ENCODE measurements around the gene BMP3. TPM values are rescaled to one million over a fixed set of nuclear protein-coding genes. Genes with fewer than 3 reads are reported as not detected.

BMP3 gene
- total and polyA plus RNA-seq, 10 of the 15 experiments (the other 5 are each of a cell fraction or from before 2014, with no cell fraction given), result 0.37 to 1.4 (median 0.88) TPM

DNA sequence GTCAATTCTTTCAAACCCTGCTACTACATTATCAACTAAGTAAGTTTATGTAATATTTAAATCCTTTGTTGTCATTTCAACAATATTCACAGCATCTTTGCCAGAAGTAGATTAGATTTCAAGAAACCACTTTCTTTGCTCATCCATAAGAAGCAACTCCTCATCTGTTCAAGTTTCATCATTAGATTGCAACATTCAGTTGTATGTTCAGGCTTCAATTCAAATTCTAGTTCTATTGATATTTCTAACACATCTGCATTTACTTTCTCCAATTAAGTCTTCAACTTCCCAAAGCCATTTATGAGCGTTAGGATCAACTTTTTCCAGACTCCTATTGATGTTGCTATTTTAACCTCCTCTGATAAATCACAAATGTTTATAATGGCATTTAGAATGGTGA, 66.1 kb downstream of the BMP3 start:
- CTCF ChIA-PET, result no interaction called here
- intact Hi-C loops (cut with micrococcal nuclease; ENCODE audit: unreplicated experiment) (no loop called here), in situ Hi-C loops (cut with MboI) (no loop called here)
- H3K4me1 ChIP-seq (ENCODE audit: control insufficient read depth, insufficient read depth, low read length), result no peaks in the 10 kb centered on the region
- POLR2A ChIA-PET, result no interaction called here
- H3K79me2 ChIP-seq (ENCODE audit: control insufficient read depth, insufficient read depth, low read length), result no peaks in the 10 kb centered on the region
- H3K27ac ChIP-seq (ENCODE audit: control insufficient read depth, insufficient read depth), result no peak overlapping the region
- ATAC-seq (no peak), DNase-seq (ENCODE audit: low read depth, low spot score) (no peak), FAIRE-seq (no peak)
- SMC1A ChIA-PET (ENCODE audit: uncharacterized antibody, unreplicated experiment), result interaction anchor here (1.2 to 1.9 kb wide), 2 partner anchors 9 to 13 kb away, joined by 3 to 5 read pairs; no protein-coding TSS in a partner anchor
- no peak overlapping the region for H2AFZ ChIP-seq (ENCODE audit: control insufficient read depth, low read depth, low read length)
- RAD21 ChIA-PET (ENCODE audit: unreplicated experiment), result no interaction called here
- no peaks in the 10 kb centered on the region for H4K20me1 ChIP-seq (ENCODE audit: control insufficient read depth, insufficient read depth)
- H3K9me3 ChIP-seq (replicated peaks; ENCODE audit: control insufficient read depth, insufficient read depth, low read length), result no peaks in the 10 kb centered on the region
- no peaks in the 10 kb centered on the region; a peak in 1 of 4 replicates for H3K27me3 ChIP-seq (replicated peaks in 1 of 2; ENCODE audit: control insufficient read depth in 2 of 2, insufficient read depth in 2 of 2, low read length in 1 of 2)
- H3K4me2 ChIP-seq (ENCODE audit: control insufficient read depth, insufficient read depth), result no peak overlapping the region
- H3K4me3 ChIP-seq, result no peak overlapping the region
- H3K9ac ChIP-seq (ENCODE audit: control insufficient read depth, insufficient read depth, low read length), result no peak overlapping the region
- 0% methylated on average over 1 of the region's 1 CpG for WGBS (ENCODE audit: insufficient coverage, insufficient replicate concordance, low lambda C conversion rate, missing lambda C conversion rate)
- H3K36me3 ChIP-seq (ENCODE audit: control insufficient read depth in 2 of 2, insufficient read depth in 2 of 2, low read length in 1 of 2), result no peaks in the 10 kb centered on the region
- no TSS peak for BruUV-seq (replicated peaks)
- TF ChIP-seq, protein P1, sequence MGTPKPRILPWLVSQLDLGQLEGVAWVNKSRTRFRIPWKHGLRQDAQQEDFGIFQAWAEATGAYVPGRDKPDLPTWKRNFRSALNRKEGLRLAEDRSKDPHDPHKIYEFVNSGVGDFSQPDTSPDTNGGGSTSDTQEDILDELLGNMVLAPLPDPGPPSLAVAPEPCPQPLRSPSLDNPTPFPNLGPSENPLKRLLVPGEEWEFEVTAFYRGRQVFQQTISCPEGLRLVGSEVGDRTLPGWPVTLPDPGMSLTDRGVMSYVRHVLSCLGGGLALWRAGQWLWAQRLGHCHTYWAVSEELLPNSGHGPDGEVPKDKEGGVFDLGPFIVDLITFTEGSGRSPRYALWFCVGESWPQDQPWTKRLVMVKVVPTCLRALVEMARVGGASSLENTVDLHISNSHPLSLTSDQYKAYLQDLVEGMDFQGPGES (IDR thresholded peaks at IDR 0.05), result no peak
- no peak for TF ChIP-seq IKZF2 (IDR thresholded peaks at IDR 0.05)
- TF ChIP-seq ZSCAN29 (IDR thresholded peaks at IDR 0.05), result no peak
- TF ChIP-seq MYB (IDR thresholded peaks at IDR 0.05; ENCODE audit: borderline replicate concordance, low read depth, low read length), result no peak
- no peak for TF ChIP-seq MTA2 (IDR thresholded peaks at IDR 0.05; ENCODE audit: low read depth)
- TF ChIP-seq EP300 (IDR thresholded peaks at IDR 0.05; ENCODE audit: borderline replicate concordance in 1 of 2, control insufficient read depth in 1 of 2, low read depth in 2 of 2, low read length in 2 of 2), result no peak
- no peak for TF ChIP-seq ZNF274 (IDR thresholded peaks at IDR 0.05; ENCODE audit: insufficient read depth, insufficient read length)
- TF ChIP-seq, protein P2, sequence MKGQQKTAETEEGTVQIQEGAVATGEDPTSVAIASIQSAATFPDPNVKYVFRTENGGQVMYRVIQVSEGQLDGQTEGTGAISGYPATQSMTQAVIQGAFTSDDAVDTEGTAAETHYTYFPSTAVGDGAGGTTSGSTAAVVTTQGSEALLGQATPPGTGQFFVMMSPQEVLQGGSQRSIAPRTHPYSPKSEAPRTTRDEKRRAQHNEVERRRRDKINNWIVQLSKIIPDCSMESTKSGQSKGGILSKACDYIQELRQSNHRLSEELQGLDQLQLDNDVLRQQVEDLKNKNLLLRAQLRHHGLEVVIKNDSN (IDR thresholded peaks at IDR 0.05; ENCODE audit: borderline replicate concordance, extremely low read length, insufficient read depth, low read depth, low read length), result no peak
- no peak for TF ChIP-seq TCF12 (IDR thresholded peaks at IDR 0.05; ENCODE audit: low read depth, low read length)
- TF ChIP-seq, protein P3, sequence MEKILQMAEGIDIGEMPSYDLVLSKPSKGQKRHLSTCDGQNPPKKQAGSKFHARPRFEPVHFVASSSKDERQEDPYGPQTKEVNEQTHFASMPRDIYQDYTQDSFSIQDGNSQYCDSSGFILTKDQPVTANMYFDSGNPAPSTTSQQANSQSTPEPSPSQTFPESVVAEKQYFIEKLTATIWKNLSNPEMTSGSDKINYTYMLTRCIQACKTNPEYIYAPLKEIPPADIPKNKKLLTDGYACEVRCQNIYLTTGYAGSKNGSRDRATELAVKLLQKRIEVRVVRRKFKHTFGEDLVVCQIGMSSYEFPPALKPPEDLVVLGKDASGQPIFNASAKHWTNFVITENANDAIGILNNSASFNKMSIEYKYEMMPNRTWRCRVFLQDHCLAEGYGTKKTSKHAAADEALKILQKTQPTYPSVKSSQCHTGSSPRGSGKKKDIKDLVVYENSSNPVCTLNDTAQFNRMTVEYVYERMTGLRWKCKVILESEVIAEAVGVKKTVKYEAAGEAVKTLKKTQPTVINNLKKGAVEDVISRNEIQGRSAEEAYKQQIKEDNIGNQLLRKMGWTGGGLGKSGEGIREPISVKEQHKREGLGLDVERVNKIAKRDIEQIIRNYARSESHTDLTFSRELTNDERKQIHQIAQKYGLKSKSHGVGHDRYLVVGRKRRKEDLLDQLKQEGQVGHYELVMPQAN (conservative IDR thresholded peaks at IDR 0.05), result no peak
- no peak for TF ChIP-seq MYC (IDR thresholded peaks at IDR 0.05; ENCODE audit: insufficient read depth, insufficient read length, insufficient replicate concordance, low read length, severe bottlenecking)
- TF ChIP-seq POLR2AphosphoS2 (IDR thresholded peaks at IDR 0.05; ENCODE audit: low read depth, low read length), result no peak
- TF ChIP-seq, protein P4, sequence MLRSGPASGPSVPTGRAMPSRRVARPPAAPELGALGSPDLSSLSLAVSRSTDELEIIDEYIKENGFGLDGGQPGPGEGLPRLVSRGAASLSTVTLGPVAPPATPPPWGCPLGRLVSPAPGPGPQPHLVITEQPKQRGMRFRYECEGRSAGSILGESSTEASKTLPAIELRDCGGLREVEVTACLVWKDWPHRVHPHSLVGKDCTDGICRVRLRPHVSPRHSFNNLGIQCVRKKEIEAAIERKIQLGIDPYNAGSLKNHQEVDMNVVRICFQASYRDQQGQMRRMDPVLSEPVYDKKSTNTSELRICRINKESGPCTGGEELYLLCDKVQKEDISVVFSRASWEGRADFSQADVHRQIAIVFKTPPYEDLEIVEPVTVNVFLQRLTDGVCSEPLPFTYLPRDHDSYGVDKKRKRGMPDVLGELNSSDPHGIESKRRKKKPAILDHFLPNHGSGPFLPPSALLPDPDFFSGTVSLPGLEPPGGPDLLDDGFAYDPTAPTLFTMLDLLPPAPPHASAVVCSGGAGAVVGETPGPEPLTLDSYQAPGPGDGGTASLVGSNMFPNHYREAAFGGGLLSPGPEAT (IDR thresholded peaks at IDR 0.05; ENCODE audit: low read depth), result no peak
- TF ChIP-seq CHD4 (IDR thresholded peaks at IDR 0.05), result no peak
- TF ChIP-seq, protein P5, sequence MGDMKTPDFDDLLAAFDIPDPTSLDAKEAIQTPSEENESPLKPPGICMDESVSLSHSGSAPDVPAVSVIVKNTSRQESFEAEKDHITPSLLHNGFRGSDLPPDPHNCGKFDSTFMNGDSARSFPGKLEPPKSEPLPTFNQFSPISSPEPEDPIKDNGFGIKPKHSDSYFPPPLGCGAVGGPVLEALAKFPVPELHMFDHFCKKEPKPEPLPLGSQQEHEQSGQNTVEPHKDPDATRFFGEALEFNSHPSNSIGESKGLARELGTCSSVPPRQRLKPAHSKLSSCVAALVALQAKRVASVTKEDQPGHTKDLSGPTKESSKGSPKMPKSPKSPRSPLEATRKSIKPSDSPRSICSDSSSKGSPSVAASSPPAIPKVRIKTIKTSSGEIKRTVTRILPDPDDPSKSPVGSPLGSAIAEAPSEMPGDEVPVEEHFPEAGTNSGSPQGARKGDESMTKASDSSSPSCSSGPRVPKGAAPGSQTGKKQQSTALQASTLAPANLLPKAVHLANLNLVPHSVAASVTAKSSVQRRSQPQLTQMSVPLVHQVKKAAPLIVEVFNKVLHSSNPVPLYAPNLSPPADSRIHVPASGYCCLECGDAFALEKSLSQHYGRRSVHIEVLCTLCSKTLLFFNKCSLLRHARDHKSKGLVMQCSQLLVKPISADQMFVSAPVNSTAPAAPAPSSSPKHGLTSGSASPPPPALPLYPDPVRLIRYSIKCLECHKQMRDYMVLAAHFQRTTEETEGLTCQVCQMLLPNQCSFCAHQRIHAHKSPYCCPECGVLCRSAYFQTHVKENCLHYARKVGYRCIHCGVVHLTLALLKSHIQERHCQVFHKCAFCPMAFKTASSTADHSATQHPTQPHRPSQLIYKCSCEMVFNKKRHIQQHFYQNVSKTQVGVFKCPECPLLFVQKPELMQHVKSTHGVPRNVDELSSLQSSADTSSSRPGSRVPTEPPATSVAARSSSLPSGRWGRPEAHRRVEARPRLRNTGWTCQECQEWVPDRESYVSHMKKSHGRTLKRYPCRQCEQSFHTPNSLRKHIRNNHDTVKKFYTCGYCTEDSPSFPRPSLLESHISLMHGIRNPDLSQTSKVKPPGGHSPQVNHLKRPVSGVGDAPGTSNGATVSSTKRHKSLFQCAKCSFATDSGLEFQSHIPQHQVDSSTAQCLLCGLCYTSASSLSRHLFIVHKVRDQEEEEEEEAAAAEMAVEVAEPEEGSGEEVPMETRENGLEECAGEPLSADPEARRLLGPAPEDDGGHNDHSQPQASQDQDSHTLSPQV (IDR thresholded peaks at IDR 0.05), result no peak
